HG02678 (cell line): ENCODE results near the gene NLRP9.

Experiments
- ATAC-seq: cut with Tn5 transposase; IDR thresholded peaks from one replicate; pipeline ENCODE4 v1.9.1; 2021; ENCODE audit warnings: mild to moderate bottlenecking, moderate library complexity; ENCODE audit not compliant: unreplicated experiment

The NLRP9 gene

GRCh38 chr19:55704494-55705245 is 33.5 kb downstream of the NLRP9 start:
- ATAC-seq, result no peak

DNA sequence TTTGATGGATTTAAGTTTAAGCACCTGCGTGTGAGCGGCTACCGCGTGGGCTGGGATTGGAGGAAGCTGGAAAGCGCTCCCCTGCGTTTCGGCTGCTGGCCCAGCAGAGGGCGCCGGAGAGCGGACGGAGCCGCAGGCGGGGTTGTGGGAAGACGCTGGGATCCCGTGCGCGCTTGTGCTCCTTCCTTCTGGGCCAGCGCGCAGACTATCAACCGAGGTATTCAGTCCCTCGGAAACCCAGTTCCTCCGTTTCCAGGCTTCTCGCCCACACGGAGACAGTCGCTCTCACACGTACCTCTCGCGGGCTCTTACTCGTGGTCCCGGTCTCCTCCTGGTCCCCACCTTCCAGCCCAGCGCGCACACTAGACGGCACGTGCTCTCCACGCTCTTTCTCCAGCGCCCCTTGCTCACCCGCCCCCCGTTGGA is 34.4 kb downstream of the NLRP9 start:
- ATAC-seq, result no peak

- no peak for ATAC-seq
Measured at GRCh38 chr19:55702131-55702627, 36.0 kb downstream of the NLRP9 start.

GRCh38 chr19:55700813-55701212 is 37.4 kb downstream of the NLRP9 start:
- no peak for ATAC-seq

DNA sequence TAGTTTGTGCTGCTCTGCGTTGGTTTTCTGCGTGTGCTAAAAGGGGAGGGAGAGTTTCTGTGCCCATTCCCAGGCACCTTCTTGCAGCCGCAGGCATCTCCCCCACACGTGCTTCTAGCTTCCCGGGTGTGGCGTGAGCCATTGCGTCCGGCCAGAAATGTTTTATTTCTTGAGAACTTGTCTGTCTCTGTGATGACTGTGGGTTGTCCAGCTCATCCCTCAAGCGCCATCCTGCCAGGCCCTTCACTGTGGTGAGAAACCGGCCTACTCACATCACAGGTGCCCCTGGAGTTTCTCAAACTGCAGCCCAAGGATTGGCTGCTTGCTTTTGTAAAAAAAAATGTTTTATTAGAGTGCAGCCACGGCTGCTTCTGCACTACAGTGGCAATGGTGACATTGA is 39.0 kb downstream of the NLRP9 start:
- no peak for ATAC-seq

DNA sequence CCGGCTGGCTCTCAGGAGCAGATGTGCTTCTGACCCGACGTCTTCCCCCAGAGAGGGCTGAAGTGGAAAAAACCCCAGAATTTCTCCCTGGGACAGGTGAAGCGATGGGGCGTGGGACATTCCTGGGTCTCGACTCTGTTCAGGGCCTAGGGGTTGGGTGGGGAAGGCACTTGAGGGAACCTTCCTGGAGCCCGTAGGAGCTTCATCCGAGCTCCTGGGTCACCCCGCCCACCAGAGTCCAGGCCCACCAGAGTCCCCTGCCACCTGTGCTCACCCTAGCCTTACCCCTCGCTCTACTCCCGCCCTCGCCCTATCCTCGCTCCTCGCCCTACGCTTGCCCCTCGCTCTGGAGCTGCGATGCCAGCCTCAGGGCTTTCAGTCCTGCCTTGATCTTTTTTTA is 39.9 kb downstream of the NLRP9 start:
- no peak for ATAC-seq

GRCh38 chr19:55697698-55698097 is 40.5 kb downstream of the NLRP9 start:
- no peak for ATAC-seq

DNA sequence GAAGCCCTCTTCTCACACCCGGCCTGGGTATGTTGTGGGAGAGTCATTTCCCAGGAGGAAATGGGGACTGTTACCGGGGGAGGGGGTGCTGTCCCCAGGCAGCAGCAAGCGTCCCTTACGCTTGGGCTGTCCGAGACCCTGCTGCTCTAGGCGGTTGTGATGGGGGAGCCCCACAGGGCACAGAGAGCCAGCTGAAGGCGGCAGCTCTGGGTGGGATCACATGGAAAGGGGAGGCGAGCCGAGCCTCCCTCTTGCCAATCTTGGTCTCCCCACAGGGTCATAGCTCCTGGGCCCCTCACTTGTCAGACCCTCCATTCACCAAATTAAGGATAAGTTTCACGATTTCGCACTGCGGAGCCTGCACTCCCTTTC is 41.1 kb downstream of the NLRP9 start:
- ATAC-seq, result no peak

- ATAC-seq, result no peak
Measured at GRCh38 chr19:55696301-55697068, 41.7 kb downstream of the NLRP9 start.

DNA sequence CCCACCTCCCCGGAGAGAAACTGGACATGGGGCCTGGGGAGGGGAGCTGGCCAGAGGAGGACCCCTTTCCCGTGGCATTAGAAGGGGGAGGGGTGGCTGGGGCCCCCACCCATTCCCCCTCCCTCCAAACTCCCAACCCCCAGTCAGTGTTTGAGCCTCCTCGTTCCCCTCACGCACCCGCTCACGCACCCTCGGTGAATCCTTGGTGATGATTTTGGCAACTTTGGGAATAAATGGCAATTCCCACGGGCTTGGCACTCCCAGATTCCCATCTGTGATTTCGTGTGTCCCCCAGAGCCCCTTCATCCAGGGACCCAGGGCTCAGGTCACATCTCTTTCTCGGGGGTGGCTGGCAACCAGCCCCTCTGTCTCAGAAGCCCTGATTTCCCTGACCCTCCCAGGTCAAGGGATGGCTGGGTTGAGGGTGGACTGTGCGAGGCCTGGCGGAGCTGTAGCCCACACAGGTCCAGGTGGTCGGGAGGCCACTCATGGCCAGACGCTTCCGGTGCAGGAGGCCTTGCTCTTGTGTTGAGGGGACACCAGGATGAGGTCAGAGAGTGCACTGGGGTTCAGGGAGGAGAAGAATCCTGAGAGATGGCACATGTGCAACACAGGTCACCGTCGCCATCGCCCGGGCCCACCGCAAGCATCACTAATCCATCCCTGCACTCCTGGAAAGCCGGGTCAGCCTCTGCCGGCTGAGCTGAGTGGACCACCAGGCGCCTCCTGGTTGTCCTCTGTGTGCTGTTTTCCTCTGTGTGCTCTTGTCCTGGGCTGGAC is 42.5 kb downstream of the NLRP9 start:
- no peak for ATAC-seq

DNA sequence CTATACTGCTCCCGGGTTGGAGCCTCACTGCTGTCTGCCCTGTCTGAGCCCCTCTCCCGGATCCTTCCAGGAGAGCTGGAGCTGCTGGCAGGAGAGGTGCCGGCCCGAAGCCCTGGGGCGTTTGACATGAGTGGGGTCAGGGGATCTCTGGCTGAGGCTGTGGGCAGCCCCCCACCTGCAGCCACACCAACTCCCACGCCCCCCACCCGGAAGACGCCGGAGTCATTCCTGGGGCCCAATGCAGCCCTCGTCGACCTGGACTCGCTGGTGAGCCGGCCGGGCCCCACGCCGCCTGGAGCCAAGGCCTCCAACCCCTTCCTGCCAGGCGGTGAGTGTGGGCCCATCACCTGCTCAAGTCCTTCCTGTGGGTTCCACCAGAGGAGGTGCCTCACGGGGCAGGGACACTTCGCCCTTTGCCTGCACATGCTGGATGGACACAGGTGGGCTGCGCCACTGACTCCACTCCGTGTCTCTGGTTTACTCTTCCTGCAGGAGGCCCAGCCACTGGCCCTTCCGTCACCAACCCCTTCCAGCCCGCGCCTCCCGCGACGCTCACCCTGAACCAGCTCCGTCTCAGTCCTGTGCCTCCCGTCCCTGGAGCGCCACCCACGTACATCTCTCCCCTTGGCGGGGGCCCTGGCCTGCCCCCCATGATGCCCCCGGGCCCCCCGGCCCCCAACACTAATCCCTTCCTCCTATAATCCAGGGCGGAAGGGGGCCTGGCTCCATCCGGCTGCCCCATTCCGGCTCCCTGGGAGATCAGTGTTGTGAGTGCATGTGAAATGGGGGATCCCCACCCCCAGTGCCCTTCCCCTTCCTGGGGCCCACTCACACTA is 43.3 kb downstream of the NLRP9 start:
- ATAC-seq, result no peak

- no peak for ATAC-seq
Measured at GRCh38 chr19:55694241-55694655, 44.0 kb downstream of the NLRP9 start.

DNA sequence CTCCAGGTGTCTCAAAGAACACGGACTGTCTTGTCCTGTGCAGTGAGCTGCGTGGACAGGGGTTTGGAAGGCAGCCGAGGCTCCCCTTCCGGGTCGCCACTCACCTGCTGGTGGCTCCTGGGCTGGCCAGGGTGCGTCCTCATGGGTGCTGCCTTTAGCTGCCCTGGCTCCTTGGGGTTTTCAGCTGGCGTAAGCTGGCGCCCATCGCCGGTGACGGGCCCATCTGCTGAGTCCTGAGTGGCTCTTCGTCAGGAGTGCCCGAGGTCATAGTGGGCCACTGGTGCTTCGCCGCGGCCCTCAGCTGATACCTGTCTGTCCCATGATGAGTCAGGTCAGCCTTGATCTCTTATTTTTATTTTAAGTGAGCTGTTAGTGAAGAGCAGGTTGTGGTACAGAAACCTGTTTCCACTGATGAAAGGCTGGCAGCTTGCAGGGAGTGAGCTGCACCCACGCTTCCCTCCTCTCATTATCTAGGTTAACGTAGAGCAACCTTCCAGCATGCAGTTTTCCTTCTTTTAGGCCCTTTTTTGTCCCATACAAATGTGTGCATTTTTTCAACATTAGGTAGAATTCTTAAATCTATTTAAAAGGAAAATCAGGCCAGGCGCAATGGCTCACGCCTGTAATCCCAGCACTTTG is 44.7 kb downstream of the NLRP9 start:
- ATAC-seq, result no peak

DNA sequence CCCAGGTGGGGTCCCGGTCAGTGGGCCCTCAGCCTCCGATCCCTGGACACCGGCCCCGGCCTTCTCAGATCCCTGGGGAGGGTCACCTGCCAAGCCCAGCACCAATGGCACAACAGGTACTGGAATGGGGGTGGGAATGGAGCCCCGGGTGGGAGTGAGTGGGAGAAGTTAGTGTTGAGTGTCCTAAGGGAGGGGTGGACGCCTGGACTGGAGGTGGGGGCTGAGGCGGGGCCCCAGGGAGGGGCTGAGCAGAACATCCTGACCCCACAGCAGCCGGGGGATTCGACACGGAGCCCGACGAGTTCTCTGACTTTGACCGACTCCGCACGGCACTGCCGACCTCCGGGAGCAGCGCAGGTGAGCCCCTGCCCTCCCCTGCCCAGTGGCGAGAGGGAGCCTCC is 45.5 kb downstream of the NLRP9 start:
- ATAC-seq, result no peak

DNA sequence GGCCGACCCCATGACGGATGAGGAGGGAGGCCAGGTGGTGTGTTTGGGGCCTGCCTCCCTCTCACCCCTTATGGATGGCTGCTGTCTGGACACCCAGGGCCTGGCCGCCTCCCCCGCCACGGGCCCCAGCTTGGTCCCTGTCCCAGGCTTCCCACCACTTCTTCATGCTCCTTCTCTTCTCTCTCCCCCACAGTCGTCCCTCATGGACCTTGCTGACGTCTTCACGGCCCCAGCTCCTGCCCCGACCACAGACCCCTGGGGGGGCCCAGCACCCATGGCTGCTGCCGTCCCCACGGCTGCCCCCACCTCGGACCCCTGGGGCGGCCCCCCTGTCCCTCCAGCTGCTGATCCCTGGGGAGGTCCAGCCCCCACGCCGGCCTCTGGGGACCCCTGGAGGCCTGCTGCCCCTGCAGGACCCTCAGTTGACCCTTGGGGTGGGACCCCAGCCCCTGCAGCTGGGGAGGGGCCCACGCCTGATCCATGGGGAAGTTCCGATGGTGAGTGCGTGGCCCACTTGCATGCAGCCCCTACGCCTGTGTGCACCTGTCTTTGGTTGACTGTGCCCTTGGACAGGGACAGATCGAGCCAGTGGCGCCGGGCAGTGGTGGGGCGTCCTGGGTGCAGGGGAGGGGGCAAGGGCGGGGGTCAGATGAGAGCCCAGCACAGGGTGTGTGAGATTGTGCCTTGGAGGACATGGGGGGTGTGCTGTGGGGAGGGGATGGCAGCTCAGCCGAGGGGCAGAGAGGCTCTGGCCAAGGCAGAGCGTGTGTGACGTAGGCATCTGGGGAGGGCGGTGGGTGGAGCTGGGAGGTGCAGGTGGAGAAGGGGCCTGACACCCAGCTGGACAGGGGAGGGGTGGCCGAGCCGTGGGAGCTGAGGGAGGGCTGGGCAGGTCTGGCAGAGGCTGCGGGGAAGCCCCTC is 46.4 kb downstream of the NLRP9 start:
- no peak for ATAC-seq

DNA sequence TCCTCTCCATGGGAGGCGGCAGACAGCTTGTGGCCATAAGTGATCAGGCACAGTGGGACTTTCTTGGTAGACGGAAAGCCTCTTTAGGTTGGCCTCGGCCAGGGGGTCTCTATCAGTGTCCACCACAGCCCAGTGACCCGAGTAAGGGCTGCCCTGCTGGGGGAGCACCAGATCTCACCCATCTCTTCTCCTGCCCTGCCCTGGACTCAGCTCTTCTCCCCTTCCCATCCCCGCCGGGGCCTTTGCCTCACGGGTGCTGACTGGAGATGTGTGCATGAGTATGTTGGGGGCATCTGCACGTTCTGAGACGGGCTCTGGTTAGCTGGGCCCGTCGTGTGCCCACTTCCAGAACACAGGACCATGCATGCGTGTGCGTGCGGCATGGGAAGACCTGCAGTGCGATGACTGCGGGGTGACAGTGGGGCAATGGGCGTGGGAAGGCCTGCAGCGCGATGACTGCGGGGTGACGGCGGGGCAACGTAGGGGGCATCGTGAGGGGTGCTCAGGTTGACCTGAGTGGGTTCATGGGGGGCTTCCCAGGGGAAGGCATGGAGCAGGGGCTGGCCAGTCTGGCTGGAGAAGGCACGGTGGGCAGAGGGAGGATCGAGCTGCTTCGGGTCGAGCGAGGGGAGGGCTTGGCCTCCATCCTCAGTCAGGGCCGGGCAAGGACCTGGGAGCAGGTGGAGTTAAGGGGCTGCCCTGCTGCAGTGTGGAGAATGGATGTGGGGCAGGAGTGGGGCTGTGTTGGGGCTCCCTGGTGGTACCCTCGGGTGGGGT is 47.2 kb downstream of the NLRP9 start:
- ATAC-seq, result no peak

DNA sequence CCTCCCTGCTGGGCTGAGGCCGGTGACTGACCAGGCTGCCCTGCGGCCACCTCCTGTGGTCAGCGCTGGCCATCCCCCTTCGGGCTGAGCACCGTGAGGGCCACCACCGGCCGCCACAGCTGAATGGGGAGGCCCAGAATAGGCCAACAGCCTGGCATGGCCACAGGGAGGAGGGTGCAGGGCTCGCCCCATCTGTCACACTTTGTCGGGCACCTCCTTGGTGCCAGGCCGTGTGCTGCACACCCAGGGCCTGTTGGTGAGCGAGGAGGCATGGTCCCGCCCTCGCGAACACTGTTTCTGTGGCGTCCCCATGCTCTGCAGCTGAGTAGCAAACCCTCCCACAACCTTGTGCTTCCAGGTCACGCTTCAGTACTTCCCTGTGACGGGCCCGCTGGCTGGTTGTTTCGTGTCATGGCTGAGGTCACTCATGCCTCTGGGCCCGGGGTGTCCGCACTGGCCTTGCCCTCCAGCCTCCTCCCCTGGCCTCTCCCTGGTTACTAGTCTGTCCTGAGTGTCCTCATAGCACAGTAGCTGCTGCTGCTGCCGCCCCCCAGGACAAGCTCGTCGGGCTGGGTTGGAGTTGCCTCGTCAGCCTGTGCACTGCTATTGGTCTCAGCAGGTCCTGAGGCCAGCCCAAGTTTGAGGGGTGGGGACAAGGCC is 48.0 kb downstream of the NLRP9 start:
- ATAC-seq, result no peak
